Fibroblast of the conjunctiva (primary cell): ENCODE measurements around the gene NDOR1.

Experiments
- DNase-seq: peaks from one replicate; pipeline ENCODE4 v3.0.0-alpha.2; 2010; ENCODE audit warnings: low read depth

The NDOR1 gene

DNA sequence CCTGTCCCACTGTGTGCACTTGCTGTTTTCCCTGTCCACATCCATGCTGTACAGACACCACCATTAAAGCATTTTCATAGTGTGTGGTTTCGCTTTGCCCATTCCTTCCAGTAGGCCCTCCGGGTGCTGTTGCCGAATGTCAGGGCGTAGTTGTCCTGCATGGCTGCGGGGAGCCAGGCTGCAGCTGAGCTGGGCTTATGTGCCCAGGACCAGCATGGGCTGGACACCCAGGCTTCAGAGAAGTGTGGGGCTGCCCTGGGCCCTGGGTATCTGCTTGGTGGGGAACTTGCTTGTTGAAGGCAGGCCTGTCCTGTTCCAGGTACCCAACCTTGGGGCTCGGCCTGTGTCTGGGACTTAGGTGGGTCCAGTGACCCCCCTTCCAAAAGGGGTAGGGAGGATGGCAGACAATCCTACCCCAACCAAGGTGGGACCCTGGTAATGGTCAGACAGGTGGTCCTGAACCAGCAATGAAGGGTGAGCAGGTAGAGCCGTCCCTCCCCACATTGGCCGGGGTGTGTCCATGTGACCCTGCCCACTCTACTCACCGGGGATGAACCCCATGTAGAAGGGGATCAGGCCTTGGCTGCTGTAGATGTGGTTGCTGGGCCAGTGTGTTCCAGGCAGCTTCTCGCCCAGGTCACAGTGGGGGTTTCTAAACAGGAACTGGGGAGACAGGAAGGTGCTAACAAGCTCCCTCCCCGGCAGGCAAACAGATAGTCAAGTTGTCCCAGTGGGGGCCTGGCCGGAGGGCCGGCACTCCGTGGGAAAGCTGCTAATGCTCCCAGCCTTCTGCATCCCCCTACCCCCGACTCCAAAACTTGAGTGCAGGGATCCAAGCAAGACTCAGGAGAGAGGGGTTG lies 38.4 kb downstream of the NDOR1 start:
- DNase-seq: no peak

DNA sequence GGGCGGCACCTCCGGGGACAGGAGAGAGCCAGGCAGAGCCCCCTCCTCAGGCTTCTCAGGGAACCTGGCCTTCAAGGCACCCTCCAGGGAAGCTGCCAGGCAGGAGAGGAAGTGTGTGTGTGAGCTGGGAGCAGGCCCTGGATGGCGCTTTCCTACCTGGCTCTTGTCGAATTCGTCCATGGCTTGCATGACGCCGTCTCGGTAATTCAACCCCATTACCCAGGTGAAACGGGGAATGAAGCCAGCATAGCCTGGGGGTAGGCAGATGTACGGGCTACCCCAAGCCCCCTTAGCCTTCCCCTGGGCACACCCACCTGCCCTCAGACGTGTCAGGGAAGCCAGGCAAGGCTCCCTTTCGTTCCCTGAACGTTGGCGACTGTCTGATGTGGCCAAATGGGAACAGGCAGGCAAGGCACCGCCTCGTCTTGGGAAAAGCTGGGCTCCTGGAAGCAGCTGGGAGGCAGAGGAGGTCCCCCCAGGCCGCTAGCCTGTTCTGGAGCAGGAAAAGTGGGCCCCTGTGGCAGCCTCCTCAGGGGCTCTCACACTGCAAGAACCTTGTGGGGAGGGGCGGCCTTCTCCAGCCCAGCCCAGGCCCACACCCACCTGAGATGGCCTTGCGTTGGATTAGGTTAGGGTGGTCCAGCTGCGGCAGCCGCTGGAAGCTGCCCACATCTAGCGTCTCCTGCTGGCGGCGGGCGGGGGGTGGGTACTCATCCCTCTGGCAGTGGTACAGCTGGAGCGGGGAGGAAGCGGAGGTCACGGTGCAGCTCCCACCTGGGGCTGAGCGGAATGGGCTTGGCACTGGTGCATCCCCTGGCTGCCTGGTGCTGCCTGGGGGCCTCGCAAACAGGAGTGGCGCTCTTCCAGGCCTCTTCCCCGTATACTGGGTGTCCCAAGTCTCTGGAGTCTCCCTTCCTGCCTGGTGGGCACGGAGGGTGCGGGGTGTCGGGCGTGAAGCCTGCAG lies 39.3 kb downstream of the NDOR1 start:
- DNase-seq: no peak

DNA sequence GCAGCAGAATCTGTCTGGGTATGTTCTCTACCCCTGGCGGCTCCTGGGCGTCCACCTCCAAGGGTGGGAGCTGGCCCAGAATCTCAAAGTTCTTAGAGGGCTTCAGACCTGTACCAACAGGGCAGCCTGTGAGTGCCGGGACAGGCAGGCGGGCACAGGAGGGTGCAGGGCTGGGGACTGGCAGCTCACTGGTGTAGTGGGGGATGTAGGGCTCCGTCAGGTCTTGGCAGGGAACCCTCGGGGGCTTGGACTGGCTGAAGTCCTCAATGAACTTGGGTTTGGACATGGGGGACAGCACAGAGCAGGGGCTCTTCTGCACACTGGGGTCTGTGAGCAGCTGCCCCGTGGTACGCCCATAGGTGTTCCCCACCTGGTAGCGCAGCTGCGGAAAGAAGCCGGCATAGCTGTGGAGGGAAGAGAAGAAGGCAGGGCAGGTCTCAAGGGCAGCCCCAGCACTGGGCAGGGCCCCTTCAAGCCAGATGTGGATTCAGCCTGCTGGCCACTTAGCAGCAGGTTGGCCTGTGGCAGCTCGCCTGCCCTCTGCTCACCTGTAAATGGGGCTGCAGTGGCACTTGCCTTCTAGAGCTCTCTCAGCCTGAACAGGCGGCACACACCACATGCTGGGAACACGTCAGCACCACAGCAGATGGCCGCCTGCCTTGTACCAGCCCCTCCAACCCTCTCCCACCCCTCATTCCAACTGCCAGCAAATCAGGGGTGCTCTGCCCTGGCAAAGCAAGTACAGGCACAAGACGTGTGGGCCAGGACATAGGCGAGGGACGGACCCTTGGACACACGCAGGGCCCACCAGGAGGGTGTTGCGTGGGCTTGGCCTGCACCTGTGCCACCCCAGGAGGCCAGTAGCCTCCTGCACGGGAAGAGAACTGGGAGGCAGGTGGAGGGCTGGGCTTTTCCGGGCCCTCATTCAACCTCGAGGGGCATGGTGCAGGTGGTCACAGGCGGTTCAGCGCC lies 40.2 kb downstream of the NDOR1 start:
- DNase-seq: no peak

DNA sequence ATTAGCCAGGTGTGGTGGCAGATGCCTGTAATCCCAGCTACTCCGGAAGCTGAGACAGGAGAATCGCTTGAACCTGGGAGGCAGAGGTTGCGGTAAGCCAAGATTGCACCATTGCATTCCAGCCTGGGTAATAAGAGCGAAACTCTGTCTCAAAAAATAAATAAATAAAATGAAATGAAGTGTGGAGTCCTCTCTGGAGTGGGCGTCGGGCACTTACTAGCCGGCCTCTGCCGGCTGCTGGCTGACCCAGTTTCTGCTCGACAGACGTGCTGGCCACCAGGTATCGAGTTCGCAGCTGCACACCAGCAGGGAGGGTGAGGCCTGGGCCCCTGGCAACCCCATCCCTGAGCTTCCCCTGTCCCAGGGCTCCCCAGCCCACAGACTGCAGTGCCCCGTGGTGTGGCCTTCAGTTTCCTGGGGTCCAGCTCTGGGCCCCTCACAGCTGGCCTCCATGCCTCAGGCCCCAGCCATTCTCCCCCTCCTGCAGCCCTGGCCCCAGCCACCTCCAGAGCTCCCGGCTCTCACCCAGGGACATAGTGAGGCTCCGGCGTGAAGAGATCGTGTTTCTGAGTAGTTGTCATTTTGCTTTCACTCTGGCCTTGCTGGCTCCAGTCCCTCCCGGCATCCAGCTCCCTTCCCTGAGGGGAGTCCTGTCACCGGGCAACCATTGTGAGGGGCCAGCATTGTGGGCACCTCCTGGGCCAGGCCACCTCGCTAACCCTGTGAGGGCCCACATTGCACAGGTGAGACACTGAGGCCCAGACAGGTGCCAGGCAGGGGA lies 41.8 kb downstream of the NDOR1 start:
- DNase-seq: no peak

DNA sequence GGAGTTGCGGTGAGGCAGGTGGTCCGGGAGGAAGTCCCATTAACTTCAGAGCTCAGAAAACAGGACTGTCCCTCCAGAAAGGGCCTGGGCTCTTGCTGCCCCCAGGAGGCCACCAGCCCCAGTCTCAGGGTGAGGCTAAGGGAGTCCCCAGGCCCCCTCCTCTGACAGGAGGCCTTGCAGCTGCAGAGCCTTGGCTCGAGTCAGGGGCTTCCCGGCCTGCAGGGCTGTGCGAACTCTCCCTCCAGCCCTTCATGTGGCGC lies 42.3 kb downstream of the NDOR1 start:
- DNase-seq: no peak

DNA sequence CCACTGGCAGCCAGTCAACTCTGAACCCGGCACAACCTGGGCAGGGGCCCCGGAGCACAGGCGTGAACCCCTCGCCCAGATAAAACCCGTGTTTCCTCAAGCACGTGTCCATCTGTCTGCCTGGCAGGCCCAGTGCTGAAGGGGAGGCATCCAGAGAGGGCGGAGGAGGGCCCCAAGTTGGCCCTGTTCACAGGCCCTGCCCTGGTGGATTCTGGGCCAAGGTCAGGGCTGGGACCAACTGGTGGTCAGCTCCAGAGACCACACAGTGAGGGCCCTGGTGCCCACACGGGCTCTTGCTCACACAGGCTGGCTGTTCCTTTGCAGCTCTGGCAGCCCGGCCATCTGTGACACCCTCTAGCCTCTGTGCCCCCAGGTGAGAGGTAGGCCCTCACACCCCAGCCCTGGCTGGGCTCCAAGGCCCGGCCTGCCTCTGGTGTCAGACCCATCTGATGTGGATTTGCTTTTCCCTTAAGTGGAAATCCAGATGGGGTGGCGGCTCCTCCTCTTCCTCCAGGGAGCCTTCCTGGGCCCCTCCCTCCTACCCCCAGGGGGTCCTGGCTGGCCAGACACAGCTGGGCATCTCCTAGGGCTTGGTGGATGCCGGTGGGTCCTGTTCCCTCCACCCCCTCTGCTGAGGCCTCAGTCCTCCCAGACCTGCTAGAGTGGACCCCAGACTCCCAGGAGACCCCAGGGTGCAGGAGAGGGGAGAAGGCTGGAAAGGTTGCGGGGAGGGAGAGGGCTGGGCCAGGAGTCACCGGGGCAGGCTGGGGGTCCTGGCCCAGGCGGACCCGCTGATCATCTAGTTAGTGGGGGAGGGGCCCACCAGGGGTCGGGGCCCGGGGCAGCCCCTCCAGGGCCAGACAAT lies 45.1 kb downstream of the NDOR1 start:
- no peak for DNase-seq

DNA sequence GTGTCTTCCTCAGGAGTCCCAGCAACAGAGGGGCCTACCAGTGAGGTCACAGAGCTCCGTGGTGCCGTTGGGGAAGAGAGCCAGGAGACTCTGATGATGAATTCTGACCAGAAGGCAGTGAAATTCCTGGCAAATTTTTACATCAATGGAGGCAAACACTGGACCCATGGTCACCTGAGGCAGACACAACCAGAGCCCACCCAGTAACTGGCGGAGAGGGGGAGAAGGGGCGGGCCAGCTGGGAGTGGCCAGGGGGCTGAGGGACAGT lies 45.6 kb downstream of the NDOR1 start, which contains the start of gene STPG3:
Gene STPG3 (plus strand): TSS at position 93 of the 268 bp plus-strand sequence. CDS start 1 bp downstream, at position 94.
- DNase-seq: no peak

DNA sequence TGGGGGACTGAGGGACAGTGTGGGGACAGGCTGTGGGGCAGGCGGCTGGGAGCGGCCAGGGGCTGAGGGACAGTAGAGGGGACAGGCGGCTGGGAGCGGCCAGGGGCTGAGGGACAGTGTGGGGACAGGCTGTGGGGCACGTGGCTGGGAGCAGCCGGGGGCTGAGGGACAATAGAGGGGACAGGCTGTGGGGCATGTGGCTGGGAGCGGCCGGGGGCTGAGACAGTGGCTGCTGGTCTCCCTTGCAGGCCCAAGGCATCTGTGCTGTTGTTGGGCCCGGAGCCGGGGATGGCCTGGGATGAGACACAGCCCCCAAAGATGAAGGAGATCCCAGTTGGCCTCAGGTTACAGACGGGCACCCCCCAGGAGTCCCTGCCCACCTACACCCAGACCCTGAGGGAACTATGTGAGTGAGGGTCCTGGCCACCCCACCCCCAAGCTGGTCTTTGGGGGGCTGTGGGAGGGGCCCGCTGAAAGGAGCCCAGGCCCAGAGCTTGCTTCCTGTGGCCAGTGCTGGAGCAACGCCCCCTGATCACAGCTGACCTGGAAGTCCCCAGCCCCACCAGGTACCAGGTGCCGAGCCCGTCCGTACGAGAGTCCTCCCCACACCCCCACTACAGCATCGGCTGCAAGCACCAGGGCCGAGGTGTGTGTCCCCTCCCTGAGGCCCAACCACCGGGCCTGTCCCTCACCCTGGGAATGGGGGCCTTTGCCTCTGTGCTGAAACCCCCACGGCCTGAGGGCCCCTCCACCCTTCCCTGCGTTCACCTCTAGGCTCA lies 46.2 kb downstream of the NDOR1 start:
- no peak for DNase-seq

DNA sequence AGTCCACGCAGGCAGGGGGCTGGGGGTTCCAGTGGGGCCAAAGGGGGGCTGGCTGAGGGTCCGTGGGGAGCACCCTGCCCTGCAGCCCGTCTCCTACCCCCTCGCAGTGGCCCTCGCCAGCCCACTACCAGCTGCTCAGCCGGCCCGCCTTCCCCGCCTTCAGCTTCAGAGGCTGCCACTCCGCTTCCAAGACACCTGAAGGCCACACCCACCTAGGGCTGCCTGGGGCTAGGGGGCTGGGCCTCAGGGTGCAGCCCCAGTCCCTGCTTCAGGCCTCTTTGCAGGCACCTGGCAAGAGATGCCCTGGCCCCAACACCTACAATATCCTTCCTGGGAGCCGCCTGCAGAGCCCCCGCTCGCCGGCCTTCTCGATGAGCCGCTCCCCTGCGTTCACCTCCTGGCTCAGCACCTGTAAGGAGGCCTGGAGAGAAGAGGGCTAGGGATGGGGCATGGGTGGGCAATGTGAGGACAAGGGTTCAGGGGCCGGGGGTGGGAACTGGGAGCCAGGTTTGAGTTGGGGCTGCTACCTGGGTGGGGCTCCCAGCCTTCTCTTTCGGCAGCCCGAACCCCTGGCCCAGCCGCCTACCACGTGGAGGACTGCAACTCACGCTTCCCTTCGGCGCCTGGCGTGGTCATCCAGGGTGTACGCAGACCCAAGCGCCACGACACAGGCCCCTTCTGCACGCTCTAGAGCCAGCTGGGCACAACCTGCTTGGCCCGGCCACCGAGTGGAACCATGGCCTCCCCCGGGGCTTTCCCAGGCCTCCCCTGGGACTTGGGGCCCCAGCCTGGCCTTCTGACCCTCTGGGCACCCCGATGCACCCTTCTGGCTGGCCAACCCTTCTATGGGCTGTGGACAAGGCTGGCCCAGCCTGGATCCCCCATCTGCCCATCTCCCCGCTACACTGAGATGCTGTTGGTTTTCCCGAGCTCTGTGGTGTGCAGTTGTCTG lies 47.3 kb downstream of the NDOR1 start:
- no peak for DNase-seq

DNA sequence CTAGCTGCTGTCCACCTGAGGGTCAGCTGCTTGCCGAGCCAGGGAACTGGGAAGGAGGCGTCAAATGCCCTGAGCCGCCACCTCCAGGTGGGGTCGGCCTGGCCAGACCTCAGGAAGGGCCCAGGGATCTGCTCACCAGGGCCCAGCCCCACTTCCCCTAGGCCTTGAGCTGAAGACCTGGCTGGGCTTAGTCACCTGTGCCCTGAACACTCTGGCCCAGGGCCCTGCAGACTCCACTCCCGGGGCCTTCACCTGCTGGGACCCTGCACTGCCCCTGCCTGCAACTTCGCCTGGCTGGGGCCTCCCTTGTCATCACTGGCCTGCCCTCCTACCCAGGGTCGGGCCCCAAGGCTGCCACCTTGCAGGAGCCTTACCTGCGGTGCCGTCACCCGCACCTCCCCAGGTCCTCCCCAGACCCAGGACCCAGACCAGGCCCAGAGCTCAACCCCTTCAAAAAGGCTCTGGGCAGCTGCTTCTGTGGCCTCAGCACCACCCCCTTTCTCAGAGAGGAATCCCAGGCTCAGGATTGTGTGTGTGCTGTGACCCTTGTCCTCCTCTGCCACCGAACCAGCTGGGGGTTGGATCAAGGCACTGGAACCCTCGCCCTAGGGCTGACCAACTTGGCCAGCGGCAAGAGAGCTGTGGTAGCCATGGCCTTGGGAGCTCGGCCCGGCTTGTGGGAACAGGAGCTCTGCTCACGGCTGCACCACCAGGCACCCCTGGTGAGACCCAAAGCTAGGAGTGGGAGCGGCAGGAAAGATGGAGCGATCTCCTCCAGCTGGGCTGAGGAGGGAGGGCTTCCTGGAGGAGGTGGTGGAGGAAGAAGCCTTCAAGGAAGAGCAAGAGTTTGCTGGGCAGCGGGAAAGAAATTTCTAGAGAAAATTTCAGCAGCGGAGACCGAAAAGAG lies 48.5 kb downstream of the NDOR1 start:
- DNase-seq: no peak

DNA sequence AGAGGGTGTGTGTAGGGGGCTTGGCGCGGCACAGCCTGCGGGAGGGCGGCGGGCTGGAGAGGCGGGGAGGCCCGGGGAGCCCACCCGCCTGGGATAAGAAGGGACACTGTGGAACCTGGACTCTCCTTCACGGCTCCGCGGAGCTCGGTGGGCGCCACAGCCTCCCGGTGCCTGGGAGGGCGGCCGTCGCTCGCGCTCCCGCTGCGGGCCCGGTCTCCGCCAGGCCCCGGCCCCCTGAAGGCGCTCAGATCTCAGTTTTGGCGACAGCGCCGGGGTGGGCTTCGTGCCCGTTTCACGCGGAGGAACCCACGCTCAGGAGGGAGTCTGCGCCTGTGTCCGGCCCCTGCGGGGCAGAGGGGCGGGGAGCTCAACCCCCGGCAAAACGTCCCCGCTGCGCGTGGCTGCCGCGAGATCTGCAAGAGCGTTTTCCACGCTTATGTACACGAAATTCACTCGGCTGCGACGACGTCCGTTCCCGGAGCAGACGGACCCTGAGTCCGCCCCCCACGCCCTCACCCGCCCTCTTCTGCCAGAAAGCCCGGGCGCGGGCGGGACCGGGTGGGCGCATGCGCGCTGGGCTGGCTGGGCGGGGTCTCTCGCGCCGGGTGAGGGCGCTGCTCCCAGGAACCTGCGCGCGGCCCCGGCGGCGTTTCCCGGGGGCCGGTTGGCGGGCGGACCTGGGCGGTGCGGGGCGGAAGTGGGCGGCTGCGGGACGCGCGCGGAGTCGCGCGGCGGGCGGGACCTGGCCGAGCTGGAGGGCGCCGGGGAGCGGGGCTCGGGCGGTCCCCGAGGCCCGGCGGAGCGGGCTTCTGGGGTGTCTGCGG lies 49.3 kb downstream of the NDOR1 start, which contains the start of gene NELFB:
Gene NELFB (plus strand): TSS at position 704 of the 824 bp plus-strand sequence.
- peak; percentile 68 for DNase-seq

DNA sequence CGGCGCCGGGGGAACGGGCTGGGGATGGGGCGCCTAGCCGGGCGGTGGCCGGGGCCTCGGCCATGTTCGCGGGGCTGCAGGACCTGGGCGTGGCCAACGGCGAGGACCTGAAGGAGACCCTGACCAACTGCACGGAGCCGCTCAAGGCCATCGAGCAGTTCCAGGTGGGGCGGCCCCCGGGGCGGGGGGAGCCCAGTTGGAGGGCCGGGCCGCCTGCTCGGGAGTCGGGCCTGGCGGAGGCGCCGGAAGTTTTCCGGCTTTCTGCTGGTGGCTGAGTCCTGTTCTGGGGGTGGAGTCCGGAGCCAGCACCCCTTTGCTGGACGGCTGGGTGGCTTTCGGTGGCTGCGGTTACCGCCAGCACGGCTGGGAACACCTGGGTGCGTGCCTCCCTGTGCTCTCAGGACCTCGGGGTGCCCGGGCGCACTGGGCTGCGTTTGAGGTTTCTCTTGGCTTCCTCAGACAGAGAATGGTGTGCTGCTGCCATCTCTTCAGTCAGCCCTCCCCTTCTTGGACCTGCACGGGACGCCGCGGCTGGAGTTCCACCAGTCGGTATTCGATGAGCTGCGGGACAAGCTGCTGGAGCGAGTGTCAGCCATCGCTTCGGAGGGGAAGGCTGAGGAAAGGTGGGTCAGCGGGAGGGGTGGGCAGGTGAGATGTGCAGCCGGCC lies 50.1 kb downstream of the NDOR1 start:
- DNase-seq: no peak

DNA sequence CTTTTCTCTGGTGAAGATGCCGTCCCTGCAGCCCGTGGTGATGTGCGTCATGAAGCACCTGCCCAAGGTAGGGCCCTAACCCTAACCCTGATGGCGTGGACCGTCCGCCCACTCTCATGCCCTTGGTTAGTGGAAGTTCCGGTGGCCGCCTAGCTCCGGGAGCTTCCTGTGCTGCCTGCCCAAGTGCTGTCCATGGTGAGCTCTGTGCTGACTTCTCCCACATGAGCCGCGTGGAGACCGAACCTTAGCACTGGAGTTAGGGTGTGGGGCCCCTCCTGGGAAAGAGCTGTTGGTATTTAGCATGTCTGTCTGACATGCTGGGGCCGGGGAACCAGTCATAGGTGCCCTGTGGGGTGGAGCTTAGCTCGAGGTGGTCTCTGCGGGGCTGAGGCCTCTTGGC lies 50.9 kb downstream of the NDOR1 start:
- DNase-seq: no peak

DNA sequence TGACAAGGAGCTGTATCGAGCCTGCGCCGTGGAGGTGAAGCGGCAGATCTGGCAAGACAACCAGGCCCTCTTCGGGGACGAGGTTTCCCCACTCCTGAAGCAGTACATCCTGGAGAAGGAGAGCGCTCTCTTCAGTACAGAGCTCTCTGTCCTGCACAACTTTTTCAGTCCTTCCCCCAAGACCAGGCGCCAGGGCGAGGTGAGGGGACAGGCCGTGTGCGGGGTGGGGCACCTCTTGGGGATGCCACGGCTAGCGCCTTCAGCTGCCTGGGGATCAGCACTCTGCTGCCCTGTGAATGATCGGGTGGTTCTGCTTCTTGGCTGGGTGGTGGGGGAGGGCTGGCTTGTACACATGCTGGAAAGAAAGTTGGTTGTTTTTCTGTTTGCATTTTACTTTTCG lies 51.4 kb downstream of the NDOR1 start:
- DNase-seq: no peak

DNA sequence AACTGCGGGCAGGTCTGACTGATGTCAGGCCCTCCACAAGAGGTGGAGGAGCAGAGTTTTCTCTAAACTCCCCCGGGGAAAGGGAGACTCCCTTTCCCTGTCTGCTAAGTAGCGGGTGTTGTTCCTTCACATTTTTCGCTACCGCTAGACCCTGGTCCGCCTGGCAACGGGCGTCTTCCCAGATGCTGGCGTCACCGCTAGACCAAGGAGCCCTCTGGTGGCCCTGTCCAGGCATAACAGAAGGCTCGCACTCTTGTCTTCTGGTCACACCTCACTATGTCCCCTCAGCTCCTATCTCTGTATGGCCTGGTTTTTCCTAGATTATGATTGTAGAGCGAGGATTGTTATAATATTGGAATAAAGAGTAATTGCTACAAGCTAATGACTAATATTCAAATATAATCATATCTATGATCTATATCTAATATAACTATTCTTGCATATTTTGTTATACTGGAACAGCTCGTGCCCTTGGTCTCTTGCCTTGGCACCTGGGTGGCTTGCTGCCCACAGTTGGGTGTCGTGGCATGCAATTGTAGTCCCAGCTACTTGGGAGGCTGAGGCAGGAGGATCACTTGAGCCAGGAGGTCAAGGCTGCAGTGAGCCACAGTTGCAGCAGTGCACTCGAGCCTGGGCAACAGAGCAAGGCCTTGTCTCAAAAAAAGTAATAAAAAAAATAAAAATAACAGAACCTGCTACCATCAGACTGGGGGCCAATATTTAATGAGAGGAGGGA lies 56.8 kb downstream of the NDOR1 start:
- DNase-seq: peak; percentile 18
